ENCODE measurements around the gene NEO1.

The NEO1 gene

DNA sequence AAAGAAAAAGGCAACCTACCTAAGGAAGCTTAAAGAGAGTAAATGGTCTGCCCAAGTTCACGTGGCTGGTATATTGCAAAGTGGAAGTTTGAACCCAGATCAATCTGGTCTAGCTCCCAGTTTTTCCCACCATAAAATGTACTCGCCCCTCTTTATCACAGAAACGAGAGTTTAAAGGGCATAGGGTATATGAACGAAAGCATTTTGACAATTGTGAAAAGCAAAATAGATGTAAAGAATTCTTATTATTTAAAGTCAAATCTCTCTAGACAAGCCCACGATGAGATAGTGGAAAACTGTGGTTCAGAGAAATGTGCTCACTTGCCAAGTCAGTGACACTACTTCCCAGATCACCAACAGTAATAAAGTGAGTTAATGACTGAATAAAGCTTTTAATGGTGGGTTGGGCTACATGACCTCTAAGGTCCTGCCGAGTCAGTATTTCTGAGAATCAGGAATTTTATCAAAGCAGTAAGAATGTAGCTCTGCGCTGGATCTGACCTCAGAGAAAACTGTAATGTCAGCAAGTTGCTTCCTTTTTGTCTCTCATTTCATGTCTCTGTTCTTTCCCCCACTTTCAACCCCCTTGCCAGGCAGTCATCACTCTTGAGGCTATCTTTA is 23.3 kb upstream of the NEO1 start:
- H3K9me3 ChIP-seq (ENCODE audit: control insufficient read depth, insufficient read depth, low read length): no peaks in the 10 kb centered on the region
- no peaks in the 10 kb centered on the region for H3K9me2 ChIP-seq (replicated peaks; ENCODE audit: control insufficient read depth, low read length)
- peaks cover 4% of the 10 kb centered on the region; the same call in 1 of the 2 replicates for H3K27me3 ChIP-seq (ENCODE audit: control insufficient read depth, low read length)
- no peak overlapping the region for H3K4me2 ChIP-seq (ENCODE audit: low read length)
- H3F3A ChIP-seq (ENCODE audit: control insufficient read depth, insufficient read depth): no peaks in the 10 kb centered on the region
- H4K20me1 ChIP-seq (ENCODE audit: control insufficient read depth, insufficient read depth, low read depth, low read length): no peaks in the 10 kb centered on the region
- no peak for TF ChIP-seq EZH2phosphoT487 (IDR thresholded peaks at IDR 0.05; ENCODE audit: borderline replicate concordance, low read length)
- TF ChIP-seq, protein P1, sequence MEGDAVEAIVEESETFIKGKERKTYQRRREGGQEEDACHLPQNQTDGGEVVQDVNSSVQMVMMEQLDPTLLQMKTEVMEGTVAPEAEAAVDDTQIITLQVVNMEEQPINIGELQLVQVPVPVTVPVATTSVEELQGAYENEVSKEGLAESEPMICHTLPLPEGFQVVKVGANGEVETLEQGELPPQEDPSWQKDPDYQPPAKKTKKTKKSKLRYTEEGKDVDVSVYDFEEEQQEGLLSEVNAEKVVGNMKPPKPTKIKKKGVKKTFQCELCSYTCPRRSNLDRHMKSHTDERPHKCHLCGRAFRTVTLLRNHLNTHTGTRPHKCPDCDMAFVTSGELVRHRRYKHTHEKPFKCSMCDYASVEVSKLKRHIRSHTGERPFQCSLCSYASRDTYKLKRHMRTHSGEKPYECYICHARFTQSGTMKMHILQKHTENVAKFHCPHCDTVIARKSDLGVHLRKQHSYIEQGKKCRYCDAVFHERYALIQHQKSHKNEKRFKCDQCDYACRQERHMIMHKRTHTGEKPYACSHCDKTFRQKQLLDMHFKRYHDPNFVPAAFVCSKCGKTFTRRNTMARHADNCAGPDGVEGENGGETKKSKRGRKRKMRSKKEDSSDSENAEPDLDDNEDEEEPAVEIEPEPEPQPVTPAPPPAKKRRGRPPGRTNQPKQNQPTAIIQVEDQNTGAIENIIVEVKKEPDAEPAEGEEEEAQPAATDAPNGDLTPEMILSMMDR (IDR thresholded peaks at IDR 0.05; ENCODE audit: low read depth, low read length, poor library complexity, severe bottlenecking): no peak
- no peak overlapping the region for H3K4me3 ChIP-seq (ENCODE audit: low read length)
- no peaks in the 10 kb centered on the region for H3K4me1 ChIP-seq (ENCODE audit: control insufficient read depth, low read length)
- no peaks in the 10 kb centered on the region for H3K79me2 ChIP-seq (ENCODE audit: control insufficient read depth, low read length)
- H3K36me3 ChIP-seq (ENCODE audit: control insufficient read depth, low read length): no peaks in the 10 kb centered on the region
- no peak overlapping the region for H3K27ac ChIP-seq (ENCODE audit: low read depth, low read length)

DNA sequence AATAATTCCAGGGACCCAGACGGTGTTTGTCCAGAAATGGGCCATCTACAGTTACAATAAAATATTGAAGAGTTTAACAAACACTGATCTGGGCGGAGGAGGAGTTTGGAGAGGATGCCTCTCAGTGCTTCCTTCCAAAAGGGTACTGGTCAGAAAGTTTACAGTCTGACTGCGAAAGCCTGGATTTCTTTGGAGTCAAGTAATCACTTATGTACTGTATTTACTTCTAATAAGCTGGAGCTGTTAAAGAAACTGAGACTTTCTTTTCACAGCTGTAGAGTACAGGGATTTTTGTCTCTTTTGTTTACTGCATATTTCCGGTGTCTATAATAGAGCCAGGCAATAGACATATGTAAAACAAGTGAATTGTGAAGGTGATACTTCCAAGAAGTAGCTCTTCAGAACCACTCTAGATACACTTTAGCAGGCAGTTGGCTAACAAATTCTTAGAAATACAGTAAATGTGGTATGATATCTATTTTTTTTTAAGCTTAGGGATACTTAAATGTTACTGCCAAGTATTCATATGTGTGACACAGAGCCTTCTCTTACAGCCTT is 22.1 kb upstream of the NEO1 start:
- TF ChIP-seq, protein P1 (IDR thresholded peaks at IDR 0.05; ENCODE audit: low read depth, low read length, poor library complexity, severe bottlenecking): no peak
- TF ChIP-seq EZH2phosphoT487 (IDR thresholded peaks at IDR 0.05; ENCODE audit: borderline replicate concordance, low read length): no peak
- H3K4me2 ChIP-seq (ENCODE audit: low read length): no peak overlapping the region
- H3K9me3 ChIP-seq (ENCODE audit: control insufficient read depth, insufficient read depth, low read length): no peaks in the 10 kb centered on the region

DNA sequence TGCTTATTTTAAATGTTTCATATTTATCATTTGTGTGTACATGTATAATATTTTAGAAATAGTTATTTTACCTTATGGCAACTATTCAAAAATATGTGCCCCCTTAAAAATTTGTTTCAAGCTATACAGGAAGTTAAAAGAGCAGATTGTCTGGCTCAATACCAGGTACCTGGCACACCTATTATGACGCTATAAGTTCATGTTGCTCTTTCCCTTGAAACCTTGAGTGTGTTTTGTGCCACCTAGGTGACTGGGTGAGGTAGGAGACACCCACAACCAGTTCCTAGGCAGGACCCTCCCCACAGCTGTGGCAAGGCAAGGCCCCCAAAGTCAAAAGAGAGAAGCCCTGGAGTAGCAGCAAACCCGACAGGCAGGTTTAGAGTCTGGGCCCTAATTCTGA is 20.6 kb upstream of the NEO1 start:
- no peak overlapping the region for H3K4me3 ChIP-seq (ENCODE audit: low read length)
- H3K36me3 ChIP-seq (ENCODE audit: control insufficient read depth, low read length): no peaks in the 10 kb centered on the region
- peaks cover 8% of the 10 kb centered on the region; the same call in 1 of the 2 replicates for H3K27me3 ChIP-seq (ENCODE audit: control insufficient read depth, low read length)
- no peak overlapping the region for H3K27ac ChIP-seq (ENCODE audit: low read depth, low read length)
- no peaks in the 10 kb centered on the region for H3F3A ChIP-seq (ENCODE audit: control insufficient read depth, insufficient read depth)
- H3K4me1 ChIP-seq (ENCODE audit: control insufficient read depth, low read length): no peaks in the 10 kb centered on the region
- no peak overlapping the region for H3K4me2 ChIP-seq (ENCODE audit: low read length)
- H4K20me1 ChIP-seq (ENCODE audit: control insufficient read depth, insufficient read depth, low read depth, low read length): no peaks in the 10 kb centered on the region
- no peaks in the 10 kb centered on the region for H3K9me2 ChIP-seq (replicated peaks; ENCODE audit: control insufficient read depth, low read length)
- H3K9me3 ChIP-seq (ENCODE audit: control insufficient read depth, insufficient read depth, low read length): no peaks in the 10 kb centered on the region
- TF ChIP-seq, protein P1 (IDR thresholded peaks at IDR 0.05; ENCODE audit: low read depth, low read length, poor library complexity, severe bottlenecking): no peak
- TF ChIP-seq EZH2phosphoT487 (IDR thresholded peaks at IDR 0.05; ENCODE audit: borderline replicate concordance, low read length): no peak
- H3K79me2 ChIP-seq (ENCODE audit: control insufficient read depth, low read length): no peaks in the 10 kb centered on the region

More for the DNA sequence above, 22.1 kb upstream of the NEO1 start:
- Histone ChIP-seq H3F3A (ENCODE audit: control insufficient read depth, insufficient read depth) (no peaks in the 10 kb centered on the region), H3K27me3 (ENCODE audit: control insufficient read depth, low read length) (peaks cover 5% of the 10 kb centered on the region; the same call in 1 of the 2 replicates), H3K79me2 (ENCODE audit: control insufficient read depth, low read length) (no peaks in the 10 kb centered on the region), H3K27ac (ENCODE audit: low read depth, low read length) (no peak overlapping the region), H3K9me2 (replicated peaks; ENCODE audit: control insufficient read depth, low read length) (no peaks in the 10 kb centered on the region), H3K4me1 (ENCODE audit: control insufficient read depth, low read length) (no peaks in the 10 kb centered on the region), H3K4me3 (ENCODE audit: low read length) (no peak overlapping the region), H4K20me1 (ENCODE audit: control insufficient read depth, insufficient read depth, low read depth, low read length) (no peaks in the 10 kb centered on the region), H3K36me3 (ENCODE audit: control insufficient read depth, low read length) (no peaks in the 10 kb centered on the region)
